DOHH2 (cell line): ENCODE measurements around the gene ANKS1B.

Experiments used
- H3F3A ChIP-seq: fragments of 200-600 bp; sonication (generic), shearing (Covaris generic); 2 replicates; pipeline ENCODE4 v1.6.0; 2016; ENCODE audit warnings: antibody characterized with exemption, mild to moderate bottlenecking; ENCODE audit not compliant: control insufficient read depth, insufficient read depth
- H3K27ac ChIP-seq: fragments of 200-600 bp; sonication (generic); 2 replicates; pipeline ENCODE4 v1.5.1; 2014; ENCODE audit warnings: low read depth, mild to moderate bottlenecking, low read length, moderate library complexity
- H3K27me3 ChIP-seq: fragments of 200-600 bp; sonication (generic); 2 replicates; pipeline ENCODE4 v1.6.1; 2014; ENCODE audit warnings: mild to moderate bottlenecking, low read length, mixed read lengths; ENCODE audit not compliant: control insufficient read depth
- H3K36me3 ChIP-seq: fragments of 200-600 bp; sonication (generic); 2 replicates; pipeline ENCODE4 v1.6.1; 2014; ENCODE audit warnings: mild to moderate bottlenecking, low read length, moderate library complexity, mixed read lengths; ENCODE audit not compliant: control insufficient read depth
- H3K4me1 ChIP-seq: fragments of 200-600 bp; sonication (generic); 2 replicates; pipeline ENCODE4 v1.6.1; 2014; ENCODE audit warnings: mild to moderate bottlenecking, low read length, mixed read lengths; ENCODE audit not compliant: control insufficient read depth
- H3K4me2 ChIP-seq: fragments of 200-600 bp; sonication (generic); 2 replicates; pipeline ENCODE4 v1.6.0; 2014; ENCODE audit warnings: mild to moderate bottlenecking, low read length, moderate library complexity
- H3K4me3 ChIP-seq: fragments of 200-600 bp; sonication (generic); 2 replicates; pipeline ENCODE4 v1.5.1; 2014; ENCODE audit warnings: mild to moderate bottlenecking, low read length, mixed read lengths
- H3K79me2 ChIP-seq: fragments of 200-600 bp; sonication (generic); 2 replicates; pipeline ENCODE4 v1.6.1; 2014; ENCODE audit warnings: mild to moderate bottlenecking, low read length, mixed read lengths; ENCODE audit not compliant: control insufficient read depth
- H3K9me2 ChIP-seq: fragments of 200-600 bp; sonication (generic); replicated peaks from 2 replicates; pipeline ENCODE4 v1.6.1; 2014; ENCODE audit warnings: mild to moderate bottlenecking, low read length, mixed read lengths; ENCODE audit not compliant: control insufficient read depth
- H3K9me3 ChIP-seq: fragments of 200-600 bp; sonication (generic); 2 replicates; pipeline ENCODE4 v1.6.1; 2014; ENCODE audit warnings: antibody characterized with exemption, low read length, mixed read lengths; ENCODE audit not compliant: control insufficient read depth, insufficient read depth
- H4K20me1 ChIP-seq: fragments of 200-600 bp; sonication (generic); 2 replicates; pipeline ENCODE4 v1.6.0; 2014; ENCODE audit warnings: low read depth, mild to moderate bottlenecking, antibody characterized with exemption, low read length, moderate library complexity; ENCODE audit not compliant: control insufficient read depth, insufficient read depth
- EZH2phosphoT487 ChIP-seq: fragments of 200-600 bp; sonication (generic); IDR thresholded peaks from 2 replicates; pipeline ENCODE4 v1.6.1; 2017; ENCODE audit warnings: borderline replicate concordance, mild to moderate bottlenecking, antibody characterized with exemption, low read length, moderate library complexity, mixed read lengths
- TF ChIP-seq, protein P1 (sequence below): fragments of 200-600 bp; sonication (generic); IDR thresholded peaks from one replicate; pipeline ENCODE4 v1.5.1; 2014; ENCODE audit warnings: antibody characterized with exemption, mild to moderate bottlenecking, low read depth, low read length; ENCODE audit not compliant: poor library complexity, severe bottlenecking

Gene ANKS1B

GRCh38 chr12:98821232-98821631, 1163.5 kb downstream of the ANKS1B start:
- H3K36me3 ChIP-seq = no peaks in the 10 kb centered on the region
- H4K20me1 ChIP-seq = no peaks in the 10 kb centered on the region
- TF ChIP-seq, protein P1, sequence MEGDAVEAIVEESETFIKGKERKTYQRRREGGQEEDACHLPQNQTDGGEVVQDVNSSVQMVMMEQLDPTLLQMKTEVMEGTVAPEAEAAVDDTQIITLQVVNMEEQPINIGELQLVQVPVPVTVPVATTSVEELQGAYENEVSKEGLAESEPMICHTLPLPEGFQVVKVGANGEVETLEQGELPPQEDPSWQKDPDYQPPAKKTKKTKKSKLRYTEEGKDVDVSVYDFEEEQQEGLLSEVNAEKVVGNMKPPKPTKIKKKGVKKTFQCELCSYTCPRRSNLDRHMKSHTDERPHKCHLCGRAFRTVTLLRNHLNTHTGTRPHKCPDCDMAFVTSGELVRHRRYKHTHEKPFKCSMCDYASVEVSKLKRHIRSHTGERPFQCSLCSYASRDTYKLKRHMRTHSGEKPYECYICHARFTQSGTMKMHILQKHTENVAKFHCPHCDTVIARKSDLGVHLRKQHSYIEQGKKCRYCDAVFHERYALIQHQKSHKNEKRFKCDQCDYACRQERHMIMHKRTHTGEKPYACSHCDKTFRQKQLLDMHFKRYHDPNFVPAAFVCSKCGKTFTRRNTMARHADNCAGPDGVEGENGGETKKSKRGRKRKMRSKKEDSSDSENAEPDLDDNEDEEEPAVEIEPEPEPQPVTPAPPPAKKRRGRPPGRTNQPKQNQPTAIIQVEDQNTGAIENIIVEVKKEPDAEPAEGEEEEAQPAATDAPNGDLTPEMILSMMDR = no peak
- no peak for TF ChIP-seq EZH2phosphoT487
- no peak overlapping the region for H3K4me3 ChIP-seq
- H3K4me2 ChIP-seq = no peak overlapping the region
- H3K27me3 ChIP-seq = peaks cover 8% of the 10 kb centered on the region; the same call in 1 of the 2 replicates
- H3K9me3 ChIP-seq = no peaks in the 10 kb centered on the region
- H3K79me2 ChIP-seq = no peaks in the 10 kb centered on the region
- H3K9me2 ChIP-seq = no peaks in the 10 kb centered on the region
- no peak overlapping the region for H3K27ac ChIP-seq
- no peaks in the 10 kb centered on the region for H3F3A ChIP-seq
- no peaks in the 10 kb centered on the region for H3K4me1 ChIP-seq

DNA sequence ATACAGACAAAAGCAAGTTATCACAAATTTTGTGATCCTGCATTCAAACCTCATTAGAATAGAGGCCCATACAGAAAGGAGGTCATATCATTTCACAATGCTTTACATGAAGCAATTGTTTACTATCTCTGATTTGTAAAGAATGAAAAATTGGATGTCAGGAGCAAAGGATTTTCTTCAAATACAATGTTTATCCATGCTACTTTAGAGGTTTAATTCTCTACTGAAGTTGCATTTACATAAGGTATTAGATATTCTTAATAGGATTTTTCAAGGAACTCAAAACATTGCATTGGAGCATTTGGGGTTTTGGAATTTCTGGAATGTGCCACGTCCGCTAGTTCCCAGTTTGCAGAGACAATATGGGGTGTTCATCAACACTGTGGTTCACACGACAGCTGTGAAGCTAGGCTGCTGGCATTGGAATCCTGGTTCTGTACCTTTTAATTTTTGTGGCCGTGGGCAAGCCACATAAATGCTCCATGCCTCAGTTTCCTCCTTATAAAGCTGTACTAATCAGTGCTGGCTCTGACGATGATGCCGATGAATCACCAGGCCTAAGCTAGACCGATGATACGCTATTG, 1164.8 kb downstream of the ANKS1B start:
- H3K27me3 ChIP-seq = peaks cover 8% of the 10 kb centered on the region; the same call in 1 of the 2 replicates
- TF ChIP-seq, protein P1 = no peak
- no peak for TF ChIP-seq EZH2phosphoT487

GRCh38 chr12:98819071-98819470, 1165.7 kb downstream of the ANKS1B start:
- Histone ChIP-seq H3K4me2 (no peak overlapping the region), H3K4me1 (no peaks in the 10 kb centered on the region), H3K36me3 (no peaks in the 10 kb centered on the region), H3K9me3 (no peaks in the 10 kb centered on the region), H3K27ac (no peak overlapping the region), H3K9me2 (no peaks in the 10 kb centered on the region), H3F3A (no peaks in the 10 kb centered on the region), H4K20me1 (no peaks in the 10 kb centered on the region), H3K79me2 (no peaks in the 10 kb centered on the region), H3K27me3 (peaks cover 8% of the 10 kb centered on the region; the same call in 1 of the 2 replicates), H3K4me3 (no peak overlapping the region)
- no peak for TF ChIP-seq EZH2phosphoT487
- TF ChIP-seq, protein P1 = no peak

More for the DNA sequence above, 1164.8 kb downstream of the ANKS1B start:
- no peaks in the 10 kb centered on the region for H3K9me2 ChIP-seq
- H3K79me2 ChIP-seq = no peaks in the 10 kb centered on the region
- H3K9me3 ChIP-seq = no peaks in the 10 kb centered on the region
- H3F3A ChIP-seq = no peaks in the 10 kb centered on the region
- H3K4me3 ChIP-seq = no peak overlapping the region
- H3K27ac ChIP-seq = no peak overlapping the region
- H3K36me3 ChIP-seq = no peaks in the 10 kb centered on the region
- H3K4me2 ChIP-seq = no peak overlapping the region
- no peaks in the 10 kb centered on the region for H4K20me1 ChIP-seq
- H3K4me1 ChIP-seq = no peaks in the 10 kb centered on the region
